ENCODE results near the gene ARHGAP22. TPM values are rescaled to one million over a fixed set of nuclear protein-coding genes. Genes with fewer than 3 reads are reported as not detected.

Gene ARHGAP22
- polyA plus RNA-seq, 1 of the 3 experiments (the other 2 are of a cell fraction), result 12.4 TPM

- CTCF ChIA-PET, result interaction anchor here (1.4 to 2.6 kb wide), 5 partner anchors 20 to 148 kb away, joined by 3 to 10 read pairs (median 7); no protein-coding TSS in a partner anchor
- Histone ChIP-seq H3F3A (replicated peaks; ENCODE audit: insufficient read depth) (peaks cover 5% of the 10 kb centered on the region), H3K27me3 (ENCODE audit: insufficient read depth) (no peaks in the 10 kb centered on the region), H3K36me3 (replicated peaks in 1 of 2; ENCODE audit: control insufficient read depth in 1 of 2, insufficient read depth in 2 of 2, low read length in 1 of 2) (peaks cover 0 to 9% of the 10 kb centered on the region in 2 experiments), H4K20me1 (ENCODE audit: insufficient read depth) (peaks cover 73% of the 10 kb centered on the region), H3K9me3 (no peaks in the 10 kb centered on the region), H3K9ac (no peak overlapping the region), H2AFZ (ENCODE audit: low read depth) (no peak overlapping the region), H3K4me3 (ENCODE audit: low read depth in 2 of 2, low read length in 1 of 2) (no peak overlapping the region), H3K27ac (ENCODE audit: low read depth in 2 of 2, low read length in 1 of 2) (no peak overlapping the region), H3K79me2 (ENCODE audit: insufficient read depth) (peaks cover 98% of the 10 kb centered on the region), H3K9me2 (no peaks in the 10 kb centered on the region), H3K4me1 (ENCODE audit: control insufficient read depth in 1 of 2, insufficient read depth in 2 of 2, low read depth in 1 of 2, low read length in 1 of 2) (peaks cover 0 to 16% of the 10 kb centered on the region in 2 experiments; a peak in 1 of 4 replicates), H3K4me2 (no peak overlapping the region)
- POLR2A ChIA-PET, result no interaction called here
- no peak for DNase-seq
- TF ChIP-seq PBX3 (IDR thresholded peaks at IDR 0.05) (no peak), RXRA (IDR thresholded peaks at IDR 0.05; ENCODE audit: borderline replicate concordance, low read depth) (no peak), FOXJ3 (CRISPR knock-in tag; IDR thresholded peaks at IDR 0.05) (no peak), ELF1 (IDR thresholded peaks at IDR 0.05) (no peak), IRF3 (IDR thresholded peaks at IDR 0.05; ENCODE audit: low read depth, low read length) (no peak), SIN3A (IDR thresholded peaks at IDR 0.05; ENCODE audit: borderline replicate concordance, low read depth, low read length) (no peak), MEF2A (IDR thresholded peaks at IDR 0.05; ENCODE audit: borderline replicate concordance, low read depth) (no peak), MAX (IDR thresholded peaks at IDR 0.05; ENCODE audit: low read depth) (no peak), ZBTB33 (IDR thresholded peaks at IDR 0.05; ENCODE audit: borderline replicate concordance, low read depth) (no peak), RAD21 (IDR thresholded peaks at IDR 0.05; ENCODE audit: low read length) (no peak), USF2 (IDR thresholded peaks at IDR 0.05; ENCODE audit: borderline replicate concordance, low read depth, low read length) (no peak), CHD2 (IDR thresholded peaks at IDR 0.05; ENCODE audit: low read length, partially characterized antibody) (no peak), POLR2AphosphoS5 (IDR thresholded peaks at IDR 0.05; ENCODE audit: low read depth, low read length) (no peak)
- WGBS (ENCODE audit: low lambda C conversion rate), result 86% methylated on average over 5 of the region's 7 CpGs
Observed at GRCh38 chr10:48507933-48508790, 96.7 kb downstream of the ARHGAP22 start.
